ENCODE results near the gene TBC1D30.
"Not testable (repeated sequence)": the region's sequence is repeated elsewhere in the genome, so short reads cannot be mapped to it uniquely, and the experiment has no call there.

TBC1D30 gene, protein sequence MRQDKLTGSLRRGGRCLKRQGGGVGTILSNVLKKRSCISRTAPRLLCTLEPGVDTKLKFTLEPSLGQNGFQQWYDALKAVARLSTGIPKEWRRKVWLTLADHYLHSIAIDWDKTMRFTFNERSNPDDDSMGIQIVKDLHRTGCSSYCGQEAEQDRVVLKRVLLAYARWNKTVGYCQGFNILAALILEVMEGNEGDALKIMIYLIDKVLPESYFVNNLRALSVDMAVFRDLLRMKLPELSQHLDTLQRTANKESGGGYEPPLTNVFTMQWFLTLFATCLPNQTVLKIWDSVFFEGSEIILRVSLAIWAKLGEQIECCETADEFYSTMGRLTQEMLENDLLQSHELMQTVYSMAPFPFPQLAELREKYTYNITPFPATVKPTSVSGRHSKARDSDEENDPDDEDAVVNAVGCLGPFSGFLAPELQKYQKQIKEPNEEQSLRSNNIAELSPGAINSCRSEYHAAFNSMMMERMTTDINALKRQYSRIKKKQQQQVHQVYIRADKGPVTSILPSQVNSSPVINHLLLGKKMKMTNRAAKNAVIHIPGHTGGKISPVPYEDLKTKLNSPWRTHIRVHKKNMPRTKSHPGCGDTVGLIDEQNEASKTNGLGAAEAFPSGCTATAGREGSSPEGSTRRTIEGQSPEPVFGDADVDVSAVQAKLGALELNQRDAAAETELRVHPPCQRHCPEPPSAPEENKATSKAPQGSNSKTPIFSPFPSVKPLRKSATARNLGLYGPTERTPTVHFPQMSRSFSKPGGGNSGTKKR

DNA sequence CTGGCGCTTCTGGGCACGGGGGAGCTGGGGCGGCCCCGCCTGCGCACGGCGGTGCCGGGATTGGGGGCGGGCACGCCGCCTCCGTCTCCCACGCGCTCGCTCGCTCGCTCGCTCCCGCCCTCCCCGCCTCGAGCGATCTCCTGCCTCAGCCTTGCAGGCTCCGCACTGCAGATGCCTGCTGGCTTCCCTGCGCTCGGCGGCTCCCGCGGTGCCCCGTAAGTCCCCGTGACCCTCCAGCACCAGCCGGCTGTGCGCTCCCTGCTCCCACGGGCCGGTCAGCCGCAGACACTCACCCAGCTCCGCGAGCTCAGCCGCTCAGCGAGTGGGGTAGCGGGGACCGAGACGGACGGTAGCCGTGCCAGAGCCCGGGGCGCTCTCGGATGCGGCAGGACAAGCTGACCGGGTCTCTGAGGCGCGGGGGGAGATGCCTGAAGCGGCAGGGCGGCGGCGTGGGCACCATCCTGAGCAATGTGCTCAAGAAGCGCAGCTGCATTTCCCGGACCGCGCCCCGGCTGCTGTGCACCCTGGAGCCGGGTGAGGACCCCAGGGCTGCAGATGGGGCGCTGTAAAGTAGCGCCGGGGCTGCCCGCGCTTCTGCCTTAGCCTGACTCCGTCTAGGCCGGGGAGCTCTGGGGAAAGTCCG, at the start of gene TBC1D30:
TBC1D30 (plus strand) TSS at position 148 of the 643 bp plus-strand sequence; CDS start at position 381, 233 bp downstream.
- no peak for DNase-seq (ENCODE audit: low read depth)

DNA sequence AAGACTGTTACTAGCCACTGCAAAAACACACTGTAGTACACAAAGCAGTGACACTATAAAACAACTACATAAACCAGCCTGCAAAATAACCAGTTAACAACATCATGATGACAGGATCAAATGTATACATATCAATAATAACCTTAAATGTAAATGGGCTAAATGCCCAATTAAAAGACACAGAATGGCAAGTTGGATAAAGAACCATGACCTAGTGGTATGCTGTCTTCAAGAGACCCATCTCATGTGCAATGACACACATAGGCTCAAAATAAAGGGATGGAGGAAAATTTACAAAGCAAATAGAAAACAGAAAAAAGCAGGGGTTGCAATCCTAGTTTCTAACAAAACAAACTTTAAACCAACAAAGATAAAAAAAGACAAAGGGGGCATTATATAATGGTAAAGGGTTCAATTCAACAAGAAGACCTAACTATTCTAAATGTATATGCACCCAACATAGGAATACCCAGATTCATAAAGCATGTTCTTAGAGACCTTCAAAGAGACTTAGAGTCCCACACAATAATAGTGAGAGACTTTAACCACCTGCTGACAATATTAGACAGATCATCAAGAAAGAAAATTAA, 49.2 kb upstream of the TBC1D30 start:
- not testable (repeated sequence) for DNase-seq (ENCODE audit: low read depth)

DNA sequence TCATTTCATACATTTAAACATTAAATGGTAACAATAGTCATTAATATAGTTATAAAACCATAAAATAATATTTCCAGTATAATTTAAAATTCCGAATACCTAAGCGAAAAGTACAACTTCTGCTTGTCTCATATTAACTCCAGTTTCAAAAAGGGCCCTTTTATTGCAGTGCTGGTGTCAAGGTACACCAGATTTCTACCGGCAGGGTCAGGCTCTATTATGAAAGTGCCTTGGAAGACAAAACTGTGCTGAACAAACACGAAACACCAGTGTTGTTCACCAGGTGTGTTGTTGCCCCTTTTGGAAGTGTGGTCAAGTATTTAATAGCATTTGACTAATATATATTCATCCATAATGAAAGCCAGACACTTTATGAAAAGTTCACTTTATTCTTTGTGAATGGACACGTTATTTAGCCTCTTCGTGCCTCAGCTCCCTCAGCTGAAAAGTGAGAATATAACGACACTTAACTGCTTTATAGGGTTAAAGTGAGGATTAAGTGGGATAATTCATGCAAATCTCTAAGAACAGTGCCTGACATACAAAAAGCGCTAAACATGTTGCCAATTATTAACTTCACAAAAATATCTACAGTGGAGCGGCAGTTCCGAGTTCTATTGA, 45.0 kb upstream of the TBC1D30 start:
- DNase-seq (ENCODE audit: low read depth), result no peak

GRCh38 chr12:64780132-64780530, 44.3 kb upstream of the TBC1D30 start:
- no peak for DNase-seq (ENCODE audit: low read depth)

DNA sequence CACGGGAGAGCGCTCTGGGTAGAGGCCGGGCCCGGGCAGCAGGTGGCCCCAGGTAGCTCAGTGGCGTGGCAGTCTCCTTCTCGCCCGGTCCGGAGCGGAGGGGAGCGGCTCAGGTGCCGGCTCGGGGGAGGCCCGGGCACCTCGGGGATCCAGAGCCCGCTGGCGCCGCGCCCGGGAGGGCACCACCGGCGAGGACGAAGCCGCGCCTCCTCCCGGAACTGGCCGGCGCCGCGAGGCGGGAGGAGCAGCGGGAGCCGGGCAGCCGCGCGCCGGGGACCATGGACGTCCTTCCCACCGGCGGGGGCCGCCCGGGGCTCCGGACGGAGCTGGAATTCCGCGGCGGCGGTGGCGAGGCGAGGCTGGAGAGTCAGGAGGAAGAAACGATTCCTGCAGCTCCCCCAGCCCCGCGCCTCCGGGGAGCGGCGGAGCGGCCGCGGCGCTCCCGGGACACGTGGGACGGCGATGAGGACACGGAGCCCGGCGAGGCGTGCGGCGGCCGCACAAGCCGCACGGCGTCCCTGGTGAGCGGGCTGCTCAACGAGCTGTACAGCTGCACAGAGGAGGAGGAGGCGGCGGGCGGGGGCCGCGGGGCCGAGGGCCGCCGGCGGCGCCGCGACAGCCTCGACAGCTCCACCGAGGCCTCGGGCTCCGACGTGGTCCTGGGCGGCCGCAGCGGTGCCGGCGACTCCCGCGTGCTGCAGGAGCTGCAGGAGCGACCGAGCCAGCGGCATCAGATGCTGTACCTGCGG, 43.7 kb upstream of the TBC1D30 start:
- no peak for DNase-seq (ENCODE audit: low read depth)

GRCh38 chr12:64781280-64782190, 42.9 kb upstream of the TBC1D30 start:
- no peak for DNase-seq (ENCODE audit: low read depth)

DNA sequence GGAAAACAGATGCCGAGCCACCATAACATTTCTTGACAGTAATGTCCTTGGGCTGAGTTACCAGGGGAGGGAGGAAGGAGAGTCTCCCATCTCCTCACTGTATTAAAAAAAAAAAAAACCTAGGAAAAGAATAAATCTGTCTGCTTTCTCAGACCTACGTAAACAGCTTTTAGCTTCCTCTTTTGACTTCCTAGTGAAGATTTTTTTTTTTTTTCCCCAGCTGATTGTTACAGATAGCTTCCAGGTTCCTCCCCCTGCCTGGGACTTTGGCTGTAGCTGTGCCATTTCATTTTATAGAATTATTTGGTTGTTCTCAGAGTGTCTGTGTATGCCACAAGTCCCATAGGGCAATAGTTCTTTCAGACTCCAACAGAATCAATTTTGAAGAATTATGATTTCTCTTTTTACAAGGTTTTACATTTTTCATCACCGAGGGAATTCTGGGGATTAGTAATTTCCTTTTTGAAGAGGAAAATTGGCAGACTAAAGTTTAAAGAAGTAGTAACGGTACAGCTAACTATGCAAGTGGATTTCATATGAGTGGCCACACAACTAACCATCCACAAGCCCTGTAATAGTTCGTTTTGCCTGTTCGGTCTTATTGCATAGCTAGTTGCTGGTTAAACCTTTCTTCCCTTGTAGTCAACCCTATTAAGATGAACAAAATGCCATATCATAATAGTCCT, 42.1 kb upstream of the TBC1D30 start:
- no peak for DNase-seq (ENCODE audit: low read depth)

GRCh38 chr12:64785838-64786237, 38.6 kb upstream of the TBC1D30 start:
- DNase-seq (ENCODE audit: low read depth), result no peak

DNA sequence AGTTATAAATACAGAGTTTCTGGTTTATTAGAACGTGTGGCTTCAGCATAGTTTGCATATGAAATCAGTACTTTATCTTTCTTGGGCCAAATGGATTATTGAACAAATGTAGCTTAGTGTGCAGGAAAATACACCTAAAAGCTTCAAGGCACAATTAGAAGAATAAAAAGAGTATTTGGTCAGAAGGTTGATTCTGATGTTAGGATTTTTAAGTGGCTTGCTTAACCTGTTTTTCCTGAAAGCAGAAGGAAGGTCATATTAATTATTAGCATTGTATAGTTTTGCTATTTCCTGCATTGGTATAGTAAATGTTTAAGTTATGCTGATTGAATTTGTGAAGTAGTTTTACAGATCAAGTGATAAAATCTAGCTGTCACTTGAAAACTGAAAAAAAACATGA, 34.3 kb upstream of the TBC1D30 start:
- DNase-seq (ENCODE audit: low read depth), result no peak

DNA sequence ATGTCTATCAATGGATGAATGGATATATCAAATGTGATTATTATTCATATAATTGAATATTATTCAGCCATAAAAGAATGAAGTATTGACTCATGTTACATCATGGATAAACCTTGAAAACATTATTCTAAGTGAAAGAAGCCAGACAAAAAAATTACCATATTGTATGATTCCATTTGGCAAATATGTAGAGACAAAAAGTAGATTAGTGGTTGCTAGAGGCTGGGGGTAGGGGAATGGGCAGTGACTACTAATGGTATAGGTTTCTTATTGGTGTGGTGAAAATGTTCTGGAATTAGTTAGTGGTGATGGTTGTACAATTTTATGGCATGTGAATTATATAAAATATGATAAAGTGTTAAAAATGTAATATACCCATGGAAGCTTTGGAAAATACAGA, 33.4 kb upstream of the TBC1D30 start:
- DNase-seq (ENCODE audit: low read depth), result no peak

GRCh38 chr12:64792128-64792527, 32.3 kb upstream of the TBC1D30 start:
- DNase-seq (ENCODE audit: low read depth), result no peak

DNA sequence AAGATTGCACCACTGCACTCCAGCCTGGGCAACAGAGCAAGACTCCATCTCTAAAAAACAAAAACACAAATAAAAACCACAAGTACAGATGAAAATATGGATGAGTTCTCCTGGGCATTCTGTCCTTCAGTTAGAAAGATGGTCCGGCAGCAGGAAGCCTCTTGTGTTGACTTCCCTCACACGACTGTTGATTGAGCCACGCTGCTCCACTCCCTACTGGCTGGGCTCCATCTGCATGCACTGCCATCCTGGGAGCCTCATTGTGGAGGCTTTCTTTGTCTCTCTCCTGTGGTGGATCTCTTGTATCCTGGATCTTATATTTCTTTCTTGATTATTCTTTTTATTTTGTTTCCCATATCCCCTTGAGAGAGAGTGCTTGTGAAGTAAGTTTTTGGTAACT, 30.8 kb upstream of the TBC1D30 start:
- DNase-seq (ENCODE audit: low read depth), result no peak

- DNase-seq (ENCODE audit: low read depth), result no peak
Measured at GRCh38 chr12:64794305-64794704, 30.1 kb upstream of the TBC1D30 start.

DNA sequence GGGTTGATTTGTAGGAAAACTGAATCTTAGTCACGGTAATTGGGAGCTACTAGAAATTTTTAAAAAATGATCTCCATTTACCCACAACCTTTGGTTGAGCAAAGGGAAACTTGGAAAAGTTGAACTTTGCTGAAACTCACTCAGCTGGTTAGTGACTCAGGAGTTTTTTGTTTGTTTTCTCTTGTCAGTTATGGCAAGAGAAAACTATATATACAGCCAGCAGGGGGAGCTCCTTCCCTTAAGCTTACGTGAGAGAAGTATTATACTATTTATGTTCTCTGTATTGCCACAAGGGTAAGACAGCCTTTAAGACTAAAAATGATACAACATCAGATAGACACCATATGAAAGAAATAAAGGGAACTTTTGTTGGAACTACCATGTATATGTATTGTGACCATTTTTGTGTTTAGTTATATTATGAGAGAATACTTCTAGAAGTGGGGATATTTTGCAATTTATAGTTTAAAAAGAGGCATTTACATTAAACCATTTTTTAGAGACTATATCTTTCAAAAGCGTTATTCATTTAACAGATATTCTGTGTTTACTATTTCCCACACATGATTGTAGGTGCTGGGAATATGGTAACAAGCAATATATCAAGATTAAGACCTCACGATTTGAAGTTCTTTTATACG, 28.1 kb upstream of the TBC1D30 start:
- peak; percentile 80 for DNase-seq (ENCODE audit: low read depth)

GRCh38 chr12:64797156-64797555, 27.3 kb upstream of the TBC1D30 start:
- no peak for DNase-seq (ENCODE audit: low read depth)

DNA sequence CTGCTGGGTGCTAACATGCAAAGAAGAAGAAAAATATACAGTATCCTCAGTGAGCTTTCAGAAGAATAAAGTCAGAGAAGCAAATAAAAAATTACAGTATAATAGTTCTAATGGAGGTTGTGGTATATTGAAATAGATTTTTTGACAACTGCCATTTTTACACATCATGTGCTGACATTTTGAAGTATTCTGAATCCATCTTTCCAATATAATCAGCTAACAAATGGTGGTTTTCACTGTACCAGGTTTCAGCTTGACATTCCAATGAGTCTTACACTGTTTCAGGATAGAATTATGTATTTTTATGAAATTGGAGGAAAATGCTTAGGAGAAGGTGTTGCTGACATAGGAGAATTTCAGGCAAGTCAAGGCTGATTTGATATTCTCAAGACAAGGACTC, 26.3 kb upstream of the TBC1D30 start:
- DNase-seq (ENCODE audit: low read depth), result no peak

DNA sequence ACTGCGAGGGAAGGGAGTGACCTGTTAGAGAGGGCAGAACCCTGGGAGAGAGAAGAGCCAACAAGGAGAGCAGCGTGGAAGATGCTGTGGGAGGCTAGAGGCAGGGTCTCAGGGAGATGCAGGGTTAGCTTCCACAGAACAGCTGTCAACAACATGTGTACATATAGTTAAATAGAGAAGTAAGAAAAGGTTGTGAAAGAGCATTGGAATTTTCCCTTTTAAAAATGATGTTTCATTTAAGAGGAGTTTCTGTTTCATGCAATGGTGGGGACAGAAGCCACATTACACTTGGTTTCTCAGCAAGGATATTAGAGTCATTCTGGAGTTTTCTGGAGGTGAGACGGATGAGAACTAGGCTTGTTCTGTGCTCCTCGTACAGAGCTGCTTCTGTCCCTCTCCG, 23.8 kb upstream of the TBC1D30 start:
- no peak for DNase-seq (ENCODE audit: low read depth)

DNA sequence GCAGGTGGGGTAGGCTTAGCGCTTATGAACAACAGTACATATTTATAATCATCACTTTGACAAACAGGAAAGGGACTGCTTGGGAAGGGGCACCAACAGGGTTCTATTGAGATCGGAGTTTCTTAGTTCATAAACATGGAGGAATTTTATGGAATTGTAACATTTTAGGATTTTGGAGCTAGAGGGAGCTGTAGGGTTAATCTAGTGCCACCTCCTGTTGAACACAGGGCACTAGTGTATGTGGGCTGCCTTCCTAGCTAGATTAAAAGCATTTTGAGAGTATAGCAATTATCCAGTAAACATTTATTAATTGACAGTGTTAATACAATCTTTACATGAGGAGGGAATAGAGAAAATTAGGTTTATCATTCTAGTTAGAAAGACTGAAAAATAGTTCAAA, 23.1 kb upstream of the TBC1D30 start:
- DNase-seq (ENCODE audit: low read depth), result no peak

DNA sequence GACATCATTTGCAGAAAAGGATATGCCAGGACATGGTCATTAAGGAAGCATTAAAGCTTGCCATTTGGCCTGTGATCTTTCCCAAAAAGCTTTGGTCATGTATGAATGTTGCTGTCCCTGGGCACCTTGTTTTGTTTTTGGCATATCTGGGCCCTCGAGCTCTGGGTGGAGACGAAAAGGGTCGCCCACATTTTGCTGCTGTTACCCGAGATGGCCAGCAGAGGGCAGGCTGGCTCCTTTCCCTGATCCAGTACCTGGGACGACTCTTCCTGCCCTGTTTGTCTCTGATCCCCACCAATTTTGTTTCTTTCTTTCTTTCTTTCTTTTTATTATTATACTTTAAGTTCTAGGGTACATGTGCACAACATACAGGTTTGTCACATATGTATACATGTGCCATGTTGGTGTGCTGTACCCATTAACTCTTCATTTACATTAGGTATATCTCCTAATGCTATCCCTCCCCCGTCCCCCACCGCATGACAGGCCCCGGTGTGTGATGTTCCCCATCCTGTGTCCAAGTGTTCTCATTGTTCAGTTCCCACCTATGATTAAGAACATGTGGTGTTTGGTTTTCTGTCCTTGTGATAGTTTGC, 22.2 kb upstream of the TBC1D30 start:
- DNase-seq (ENCODE audit: low read depth), result not testable (repeated sequence)
